HG03064 (cell line): ENCODE results near the gene SPATA2L.
"Not testable (repeated sequence)": the region's sequence is repeated elsewhere in the genome, so short reads cannot be mapped to it uniquely, and the experiment has no call there.

Experiments
- ATAC-seq: cut with Tn5 transposase; IDR thresholded peaks from one replicate; pipeline ENCODE4 v1.9.1; 2021; ENCODE audit warnings: low read depth; ENCODE audit not compliant: unreplicated experiment

Gene SPATA2L

GRCh38 chr16:89708481-89708931, 7.0 kb upstream of the SPATA2L start:
- no peak for ATAC-seq

GRCh38 chr16:89707695-89708094, 6.2 kb upstream of the SPATA2L start:
- no peak for ATAC-seq

DNA sequence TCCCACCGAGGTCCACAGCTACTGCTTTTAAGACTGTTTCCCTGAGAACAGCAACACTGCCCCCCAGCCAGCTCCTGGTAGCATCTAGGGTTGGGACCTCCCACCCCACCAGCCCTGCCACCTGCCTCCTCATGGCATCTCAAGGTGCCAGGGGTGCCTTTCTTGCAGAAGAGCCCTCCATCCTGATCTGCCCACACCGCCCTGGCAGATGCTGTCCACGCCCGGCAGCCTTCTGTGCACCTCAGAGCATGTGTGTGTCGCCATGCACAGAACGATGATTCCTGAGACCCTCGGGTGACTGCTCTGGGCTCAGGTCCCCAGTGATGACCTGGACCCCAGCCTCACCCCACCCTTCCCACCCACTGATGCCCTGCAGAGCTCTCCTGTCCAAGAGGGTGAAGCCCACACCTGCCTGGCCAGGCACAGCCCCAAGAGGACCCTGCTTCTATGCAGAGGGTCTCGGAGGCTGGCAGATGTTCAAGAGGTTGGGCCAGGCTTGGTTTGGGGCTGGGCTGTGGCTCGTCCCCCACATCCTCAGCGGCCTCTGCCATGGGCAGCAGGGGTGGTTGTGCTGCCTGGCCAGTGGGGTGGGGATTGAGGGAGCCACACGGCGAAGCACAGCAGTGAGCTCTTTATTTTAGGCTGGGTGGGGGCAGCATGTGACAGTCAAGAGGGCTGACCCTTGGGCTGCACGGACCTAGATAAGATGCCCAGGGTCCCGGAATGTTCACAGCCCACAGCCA, 5.2 kb upstream of the SPATA2L start:
- ATAC-seq, result no peak

DNA sequence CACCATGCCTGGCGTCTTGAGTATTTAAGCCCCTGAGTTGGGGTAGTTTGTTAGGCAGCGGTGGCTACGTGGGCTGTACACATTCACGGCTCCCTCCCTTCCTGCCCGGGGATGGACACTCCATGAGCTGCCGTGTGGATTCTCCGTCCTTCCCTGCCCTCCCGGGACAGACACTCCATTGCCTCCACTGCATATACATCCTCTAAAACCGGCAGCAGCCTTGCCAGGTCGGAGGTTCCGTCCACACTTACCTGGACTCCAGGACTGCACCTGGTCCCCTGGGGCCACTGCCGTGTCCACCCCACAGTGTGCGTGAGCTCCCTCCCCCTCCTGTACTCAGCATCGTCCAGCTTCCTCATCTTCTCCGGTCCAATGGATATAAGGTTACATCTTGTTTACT, 3.5 kb upstream of the SPATA2L start:
- ATAC-seq, result no peak

- ATAC-seq, result no peak
Observed at GRCh38 chr16:89704281-89704680, 2.8 kb upstream of the SPATA2L start.

GRCh38 chr16:89700649-89701424, 668 bp downstream of the SPATA2L start:
- ATAC-seq, result no peak

DNA sequence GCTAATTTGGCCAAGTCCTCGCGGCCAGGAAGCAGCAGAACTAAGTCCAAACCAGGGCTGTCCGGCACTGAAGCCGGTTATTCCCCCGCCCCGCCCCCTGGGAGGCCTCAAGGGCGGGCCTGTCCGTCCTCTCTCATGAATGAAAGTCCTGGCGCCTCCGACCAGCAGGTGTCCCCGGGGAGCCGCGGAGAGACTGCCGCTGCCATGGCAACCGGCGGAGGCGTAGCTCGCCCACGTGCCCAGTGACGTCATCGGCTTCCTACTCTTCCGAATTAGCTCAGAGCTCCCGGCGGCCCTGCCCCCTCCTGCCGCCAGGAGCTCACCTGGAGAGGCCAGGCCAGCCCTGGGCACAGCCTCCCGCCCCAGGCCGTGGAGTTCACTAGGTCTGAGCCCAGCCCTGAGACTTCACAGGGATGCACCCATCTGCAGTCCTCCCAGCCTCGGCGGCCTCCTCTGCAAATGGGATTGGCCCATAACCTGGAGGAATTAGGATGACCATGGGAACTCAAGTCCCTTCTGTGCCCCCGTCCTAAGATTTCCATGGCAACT, 1.3 kb downstream of the SPATA2L start:
- peak; percentile 39 for ATAC-seq

DNA sequence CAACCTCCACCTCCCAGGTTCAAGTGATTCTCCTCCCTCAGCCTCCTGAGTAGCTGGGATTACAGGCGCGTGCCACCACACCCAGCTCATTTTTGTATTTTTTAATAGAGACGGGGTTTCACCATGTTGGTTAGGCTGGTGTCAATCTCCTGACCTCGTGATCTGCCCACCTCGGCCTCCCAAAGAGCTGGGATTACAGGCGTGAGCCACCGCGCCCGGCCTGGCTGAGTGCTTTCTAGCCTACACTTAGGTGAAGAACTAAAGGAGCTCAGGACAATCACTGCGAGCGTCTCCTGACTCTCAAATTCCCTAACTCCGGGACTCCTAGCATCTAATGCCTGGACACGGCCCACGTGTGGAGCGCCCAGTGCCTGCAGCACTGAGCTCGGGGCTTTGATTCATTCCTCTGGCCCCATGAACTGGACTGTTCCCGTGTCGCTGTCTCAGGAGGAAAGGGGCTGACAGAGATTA, 1.8 kb downstream of the SPATA2L start:
- not testable (repeated sequence) for ATAC-seq

- not testable (repeated sequence) for ATAC-seq
Observed at GRCh38 chr16:89698717-89699116, 2.8 kb downstream of the SPATA2L start.

DNA sequence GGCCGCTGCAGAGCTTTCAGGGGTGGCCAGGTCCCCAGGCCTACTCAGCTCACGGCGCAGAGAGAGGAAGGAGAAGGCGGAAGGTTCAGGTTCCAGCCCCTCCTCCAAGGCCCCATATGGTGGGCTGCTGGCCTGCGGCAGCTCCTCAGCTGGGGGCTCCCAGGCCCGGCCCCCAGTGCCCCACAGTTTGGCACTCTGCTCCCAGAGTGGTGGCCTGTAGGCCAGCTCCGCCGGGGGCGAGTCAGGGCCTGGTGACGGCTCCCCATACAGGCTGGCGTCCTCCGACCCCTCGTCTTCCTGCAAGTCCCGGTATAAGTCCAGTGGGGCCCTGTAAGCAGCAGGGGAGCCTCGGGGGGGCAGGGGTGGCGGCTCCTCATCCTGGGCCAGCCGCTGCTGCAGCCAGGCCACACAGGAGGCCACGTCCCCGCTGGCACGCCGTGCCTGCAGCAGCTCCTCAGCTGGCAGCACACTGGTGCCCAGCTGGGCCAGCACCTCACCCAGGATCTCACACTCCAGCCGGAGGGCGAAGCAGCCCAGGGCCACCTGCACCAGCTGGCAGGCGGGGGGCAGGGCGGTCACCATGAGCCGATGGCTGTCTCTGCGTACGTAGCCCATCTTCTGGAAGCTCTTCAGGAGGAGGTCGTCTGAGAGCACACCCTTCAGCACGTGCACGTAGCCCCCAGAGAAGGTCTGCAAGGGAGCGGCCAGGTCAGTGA, 3.7 kb downstream of the SPATA2L start:
- ATAC-seq, result no peak

GRCh38 chr16:89697161-89697615, 4.3 kb downstream of the SPATA2L start:
- no peak for ATAC-seq

GRCh38 chr16:89696670-89697128, 4.8 kb downstream of the SPATA2L start:
- ATAC-seq, result no peak

DNA sequence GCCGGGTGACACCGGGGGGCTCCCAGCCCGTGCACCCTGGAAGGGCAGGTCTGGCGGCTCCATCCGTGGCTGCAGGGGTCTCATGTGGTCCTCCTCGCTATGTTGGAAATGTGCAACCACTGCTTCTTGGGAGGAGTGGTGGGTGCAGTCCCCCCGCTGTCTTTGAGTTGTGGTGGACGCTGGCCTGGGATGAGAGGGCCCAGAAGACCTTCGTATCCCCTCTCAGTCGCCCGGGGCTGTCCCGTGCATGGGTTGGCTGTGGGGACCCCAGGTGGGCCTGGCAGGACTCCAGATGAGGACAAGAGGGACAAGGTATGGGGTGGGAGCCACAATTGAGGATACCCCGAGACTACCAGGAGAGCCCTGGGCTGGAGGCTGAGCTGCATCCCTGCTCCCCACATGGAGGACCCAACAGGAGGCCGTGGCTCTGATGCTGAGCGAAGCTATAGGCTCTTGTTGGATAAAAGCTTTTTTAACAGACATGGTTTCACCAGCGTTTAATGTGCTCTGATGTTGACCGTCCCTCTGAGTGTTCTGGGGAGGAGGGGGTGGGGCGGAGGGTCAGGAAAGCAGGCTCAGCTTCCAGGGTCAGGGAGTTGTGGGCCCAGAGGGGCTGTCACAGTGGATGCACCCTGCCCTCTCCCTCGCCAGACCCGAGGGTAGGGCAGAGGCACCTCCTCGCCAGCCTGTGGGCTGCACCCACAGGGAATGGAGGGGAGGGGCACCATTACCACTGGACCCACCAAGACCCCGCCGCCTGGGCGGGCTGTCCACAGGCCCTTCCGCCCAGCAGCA, 5.4 kb downstream of the SPATA2L start:
- ATAC-seq, result no peak

DNA sequence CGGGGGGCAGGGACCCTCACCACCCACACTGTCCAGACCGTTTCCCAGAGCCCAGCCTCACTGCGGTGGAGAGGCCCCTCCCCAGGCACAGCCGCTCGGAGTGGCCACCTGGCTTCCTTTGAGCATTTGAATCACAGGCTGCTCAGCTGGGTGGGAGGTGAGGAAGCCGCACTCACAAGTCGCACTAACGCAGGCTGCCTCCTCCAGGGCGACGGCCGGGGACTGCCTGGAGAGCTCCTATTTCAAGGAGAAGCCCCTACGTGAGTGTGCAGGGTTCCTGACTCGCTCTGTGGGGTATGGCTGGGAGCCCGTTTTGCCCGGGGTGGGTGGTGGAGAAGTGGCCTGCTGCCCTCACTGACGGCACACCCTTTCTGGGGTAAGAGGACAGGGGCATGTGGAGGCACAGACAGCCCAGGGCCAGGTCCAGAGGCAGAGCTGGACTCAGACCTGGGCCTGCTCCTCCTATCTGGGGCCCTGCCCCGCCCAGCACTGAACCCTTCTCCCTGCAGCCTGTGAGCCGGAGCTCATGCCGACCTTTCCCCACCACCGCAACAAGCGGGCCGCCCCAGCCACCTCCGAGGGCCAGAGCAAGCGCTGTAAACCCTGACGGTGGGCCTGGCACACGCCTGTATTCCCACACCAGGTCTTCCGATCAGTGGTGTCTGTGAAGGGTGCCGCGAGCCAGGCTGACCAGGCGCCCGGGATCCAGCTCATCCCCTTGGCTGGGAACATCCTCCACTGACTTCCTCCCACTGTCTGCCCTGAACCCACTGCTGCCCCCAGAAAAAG, 6.2 kb downstream of the SPATA2L start:
- no peak for ATAC-seq

GRCh38 chr16:89694784-89695085, 6.8 kb downstream of the SPATA2L start:
- ATAC-seq, result not testable (repeated sequence)

DNA sequence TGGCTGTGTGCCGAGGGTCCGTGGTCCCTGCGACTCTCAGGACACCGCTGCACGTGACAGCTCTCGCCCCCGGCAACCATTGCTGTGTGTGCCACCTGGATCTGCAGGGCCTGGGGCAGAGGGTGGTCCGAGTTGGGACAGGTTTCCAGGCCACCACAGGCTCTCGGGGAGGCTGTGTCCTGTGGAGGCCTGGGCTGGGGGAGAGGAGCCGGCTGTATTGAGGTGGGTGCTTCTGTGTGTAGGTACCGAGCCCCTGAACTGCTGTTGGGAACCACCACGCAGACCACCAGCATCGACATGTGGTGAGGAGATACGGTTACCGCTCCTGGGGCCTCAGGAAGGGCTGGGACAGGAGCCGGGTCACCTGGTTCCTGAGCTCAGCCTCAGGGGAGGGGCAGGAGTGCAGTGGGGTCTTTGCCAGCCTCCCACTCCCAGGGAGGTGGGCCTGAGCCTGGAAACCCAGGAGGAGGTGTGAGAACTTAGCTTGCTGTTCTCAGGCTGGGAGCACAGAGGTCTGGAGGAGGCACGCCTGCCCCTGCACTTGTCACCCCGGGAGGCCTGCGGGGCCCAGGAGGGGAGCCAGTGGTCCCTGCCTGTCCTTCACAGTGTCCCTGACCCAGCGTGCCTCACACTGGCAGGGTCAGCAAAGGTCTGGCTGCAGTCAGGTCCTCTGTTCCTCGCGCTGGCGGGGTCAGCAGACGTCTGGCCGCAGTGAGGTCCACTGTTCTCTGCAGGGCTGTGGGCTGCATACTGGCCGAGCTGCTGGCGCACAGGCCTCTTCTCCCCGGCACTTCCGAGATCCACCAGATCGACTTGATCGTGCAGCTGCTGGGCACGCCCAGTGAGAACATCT, 7.3 kb downstream of the SPATA2L start:
- ATAC-seq, result no peak

DNA sequence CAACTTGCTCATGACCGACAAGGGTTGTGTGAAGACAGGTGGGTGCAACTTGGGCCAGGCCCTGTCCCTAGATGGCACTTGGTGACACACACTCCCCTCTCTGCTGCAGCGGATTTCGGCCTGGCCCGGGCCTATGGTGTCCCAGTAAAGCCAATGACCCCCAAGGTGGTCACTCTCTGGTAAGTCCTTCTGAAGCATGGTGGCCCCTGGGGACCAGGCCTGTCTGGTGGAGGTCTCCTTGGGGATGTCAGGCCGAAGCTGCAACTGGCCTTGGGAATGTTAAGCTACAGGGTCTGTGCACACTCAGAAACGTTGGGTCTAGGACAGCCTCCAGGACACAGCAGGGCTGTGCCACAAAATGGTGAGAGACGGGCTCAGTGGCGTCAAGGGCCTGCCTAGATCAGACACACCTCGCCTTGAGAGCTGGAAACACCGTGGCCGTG, 8.2 kb downstream of the SPATA2L start:
- no peak for ATAC-seq

DNA sequence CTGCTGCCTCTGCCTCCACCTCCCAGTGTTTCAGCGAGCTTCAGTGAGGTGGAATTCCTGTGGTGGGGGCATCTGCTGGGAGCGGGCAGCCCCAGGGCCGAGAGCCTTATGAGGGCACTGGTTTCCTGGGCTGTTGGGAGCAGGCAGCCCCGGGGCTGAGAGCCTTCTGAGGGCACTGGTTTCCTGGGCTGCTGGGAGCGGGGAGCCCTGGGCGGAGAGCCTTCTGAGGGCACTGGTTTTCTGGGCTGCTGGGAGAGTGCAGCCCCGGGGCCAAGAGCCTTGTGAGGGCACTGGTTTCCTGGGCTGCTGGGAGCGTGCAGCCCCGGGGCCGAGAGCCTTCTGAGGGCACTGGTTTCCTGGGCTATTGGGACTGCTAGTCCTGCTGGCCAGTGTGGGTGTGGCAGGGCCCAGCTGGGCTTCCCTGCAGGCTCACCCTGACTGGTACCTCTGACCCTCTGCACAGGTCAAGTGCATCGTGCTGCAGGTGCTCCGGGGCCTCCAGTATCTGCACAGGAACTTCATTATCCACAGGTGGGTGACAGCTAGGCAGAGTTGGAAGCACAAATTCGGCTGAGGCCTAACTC, 9.4 kb downstream of the SPATA2L start:
- ATAC-seq, result no peak
